Upper lobe of left lung (tissue), 4 donors: ENCODE measurements around the gene GCM1.

Source experiments
- EP300 ChIP-seq, 4 donors: sonication (generic); formaldehyde crosslinking; IDR thresholded peaks; one replicate each; pipeline ENCODE4 v1.5.1; 2017; ENCODE audit warnings: antibody characterized with exemption in 4 of 4, control low read depth in 2 of 4
- POLR2A ChIP-seq, 4 donors: fragments of 450-650 bp; IDR thresholded peaks; one replicate each; pipeline ENCODE4 v1.5.1; 2016 to 2017; ENCODE audit warnings: antibody characterized with exemption in 4 of 4, mild to moderate bottlenecking in 2 of 4
- POLR2AphosphoS5 ChIP-seq, 2 donors: sonication (generic); formaldehyde crosslinking; IDR thresholded peaks; one replicate each; pipeline ENCODE4 v1.5.1; 2017; ENCODE audit warnings: antibody characterized with exemption in 2 of 2
- TF ChIP-seq, protein P1 (sequence below), 6 experiments: fragments of 450-650 bp in 4 of 6; fragments of 200-600 bp in 2 of 6; sonication (generic) in 2 of 6; IDR thresholded peaks; one replicate each; pipeline ENCODE4 v1.5.1; 2016 to 2019; ENCODE audit warnings: antibody characterized with exemption in 6 of 6

DNA sequence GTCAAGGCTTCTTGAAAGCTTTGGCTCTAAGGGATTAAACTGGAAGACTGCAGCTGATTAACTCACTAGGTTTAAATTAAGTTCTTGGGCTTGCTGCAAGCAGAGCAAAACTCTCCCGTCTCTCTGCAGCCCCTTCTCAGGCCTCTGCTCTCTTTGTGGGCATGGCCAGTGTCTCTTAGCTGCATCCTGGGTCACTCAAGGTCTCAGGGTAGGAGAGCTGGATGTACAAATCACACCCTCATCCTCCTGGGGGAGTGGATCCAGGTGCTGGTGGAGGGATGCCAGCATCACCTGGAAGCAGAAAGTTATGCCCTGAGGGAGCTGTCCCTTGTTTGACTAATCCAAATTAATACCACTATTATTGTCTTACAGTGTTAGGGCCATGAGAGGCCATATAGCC is 35.8 kb downstream of the GCM1 start:
- TF ChIP-seq POLR2A (IDR thresholded peaks at IDR 0.05) (no peak), POLR2AphosphoS5 (IDR thresholded peaks at IDR 0.05) (no peak), EP300 (IDR thresholded peaks at IDR 0.05) (no peak)
- TF ChIP-seq, protein P1, sequence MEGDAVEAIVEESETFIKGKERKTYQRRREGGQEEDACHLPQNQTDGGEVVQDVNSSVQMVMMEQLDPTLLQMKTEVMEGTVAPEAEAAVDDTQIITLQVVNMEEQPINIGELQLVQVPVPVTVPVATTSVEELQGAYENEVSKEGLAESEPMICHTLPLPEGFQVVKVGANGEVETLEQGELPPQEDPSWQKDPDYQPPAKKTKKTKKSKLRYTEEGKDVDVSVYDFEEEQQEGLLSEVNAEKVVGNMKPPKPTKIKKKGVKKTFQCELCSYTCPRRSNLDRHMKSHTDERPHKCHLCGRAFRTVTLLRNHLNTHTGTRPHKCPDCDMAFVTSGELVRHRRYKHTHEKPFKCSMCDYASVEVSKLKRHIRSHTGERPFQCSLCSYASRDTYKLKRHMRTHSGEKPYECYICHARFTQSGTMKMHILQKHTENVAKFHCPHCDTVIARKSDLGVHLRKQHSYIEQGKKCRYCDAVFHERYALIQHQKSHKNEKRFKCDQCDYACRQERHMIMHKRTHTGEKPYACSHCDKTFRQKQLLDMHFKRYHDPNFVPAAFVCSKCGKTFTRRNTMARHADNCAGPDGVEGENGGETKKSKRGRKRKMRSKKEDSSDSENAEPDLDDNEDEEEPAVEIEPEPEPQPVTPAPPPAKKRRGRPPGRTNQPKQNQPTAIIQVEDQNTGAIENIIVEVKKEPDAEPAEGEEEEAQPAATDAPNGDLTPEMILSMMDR (IDR thresholded peaks at IDR 0.05), result no peak
